HG03139 (cell line): ENCODE data around the gene PTPA.
"Not testable (repeated sequence)": the region's sequence is repeated elsewhere in the genome, so short reads cannot be mapped to it uniquely, and the experiment has no call there.

Experiments used
- ATAC-seq: cut with Tn5 transposase; IDR thresholded peaks from one replicate; pipeline ENCODE4 v1.9.1; 2021; ENCODE audit not compliant: unreplicated experiment

Gene PTPA

DNA sequence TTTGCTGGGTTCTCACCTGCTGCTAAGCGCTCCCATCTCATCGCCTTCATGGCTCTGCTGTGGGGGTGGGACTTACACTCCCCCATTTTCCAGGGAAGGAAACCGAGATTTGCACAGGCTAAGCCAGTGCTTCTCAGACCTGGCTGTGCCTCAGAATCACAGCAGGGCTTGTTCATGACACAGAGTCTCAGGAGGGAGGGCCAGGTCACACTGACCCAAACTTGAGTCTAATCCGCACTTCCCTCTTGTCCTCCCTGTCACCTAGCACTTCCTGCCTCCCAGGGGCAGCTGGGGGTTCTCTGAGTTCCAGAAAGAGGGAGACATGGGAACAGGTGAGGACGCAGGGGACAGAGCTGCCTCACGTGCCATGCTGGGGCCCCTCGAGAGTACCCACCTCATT is 82.4 kb downstream of the PTPA start:
- ATAC-seq, result no peak

DNA sequence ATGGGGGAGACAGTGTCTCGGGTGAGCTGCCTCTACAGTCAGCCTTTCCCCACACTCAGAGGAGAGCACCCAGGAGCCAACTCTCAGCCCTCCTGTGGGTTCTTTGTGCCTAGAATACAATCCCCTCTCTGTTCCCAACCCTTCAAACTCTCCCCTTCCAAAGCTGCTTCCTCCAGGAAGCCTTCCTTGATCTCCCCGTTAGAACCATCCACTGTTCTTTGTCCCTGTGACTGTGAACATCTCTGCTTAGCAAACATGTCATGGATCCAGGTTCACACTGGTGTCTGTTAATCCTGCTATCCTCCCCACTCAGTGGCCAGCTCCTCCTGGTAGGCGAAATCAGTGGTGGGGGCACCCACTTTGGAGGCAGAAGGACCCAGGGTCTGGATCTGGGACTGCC is 83.0 kb downstream of the PTPA start:
- ATAC-seq, result no peak

DNA sequence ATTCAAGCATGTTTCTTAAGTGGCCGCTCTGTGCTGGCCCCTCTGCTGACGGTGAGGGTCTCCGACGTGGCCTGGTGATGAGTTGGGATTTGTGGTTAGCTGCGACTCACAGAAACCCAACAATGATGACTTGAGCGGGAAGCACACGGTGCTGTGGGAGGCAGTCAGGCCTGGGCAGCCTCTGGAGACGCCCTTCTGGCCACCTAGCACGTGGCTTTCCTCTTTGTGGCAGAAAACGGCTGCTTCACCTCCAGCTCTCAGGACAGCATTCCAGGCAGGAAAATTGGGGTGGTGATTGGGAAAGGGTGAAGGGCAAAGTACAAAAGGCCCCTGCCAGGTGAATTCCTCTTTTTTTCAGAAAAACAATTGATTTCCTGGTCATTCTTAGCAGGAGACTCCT is 84.4 kb downstream of the PTPA start:
- ATAC-seq, result no peak

DNA sequence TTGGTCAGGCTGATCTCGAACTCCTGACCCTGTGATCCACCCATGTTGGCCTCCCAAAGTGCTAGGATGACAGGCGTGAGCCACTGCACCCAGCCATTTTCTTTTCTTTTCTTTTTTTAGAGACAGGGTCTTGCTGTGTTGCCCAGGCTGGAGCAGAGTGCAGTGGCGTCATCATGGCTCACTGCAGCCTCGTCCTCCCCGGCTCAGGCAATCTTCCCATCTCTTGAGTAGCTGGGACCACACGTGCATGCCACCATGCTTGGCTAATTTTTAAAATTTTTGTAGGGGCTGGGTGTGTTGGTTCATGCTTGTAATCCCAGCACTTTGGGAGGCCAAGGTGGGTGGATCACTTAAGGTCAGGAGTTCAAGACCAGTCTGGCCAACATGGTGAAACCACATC is 85.8 kb downstream of the PTPA start:
- not testable (repeated sequence) for ATAC-seq

DNA sequence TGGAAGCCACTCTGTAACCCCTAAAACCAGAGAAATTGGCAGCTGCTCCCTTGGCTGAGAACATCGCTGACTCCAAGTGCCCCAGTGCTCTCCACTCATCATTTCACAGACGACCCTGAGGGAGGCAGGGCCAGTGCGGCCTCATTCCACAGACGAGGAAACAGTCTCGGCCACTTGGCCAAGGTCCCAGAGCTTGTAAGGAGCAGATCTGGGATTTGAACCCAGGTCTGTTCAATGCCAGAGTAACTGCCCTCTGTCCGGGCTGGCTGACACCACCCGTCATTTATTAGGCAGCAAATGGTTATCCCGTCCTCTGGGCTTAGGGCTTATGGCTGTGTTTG is 86.7 kb downstream of the PTPA start:
- ATAC-seq, result no peak
